Epithelial cell of esophagus (primary cell): Measurements from ENCODE around the gene NCEH1.
"Not testable (repeated sequence)": the region's sequence is repeated elsewhere in the genome, so short reads cannot be mapped to it uniquely, and the experiment has no call there.

ENCODE experiments used
- DNase-seq: peaks from one replicate; pipeline ENCODE4 v3.0.0; 2010; ENCODE audit warnings: low read depth
- H3K4me3 ChIP-seq: 2 replicates; pipeline ENCODE4 v1.5.1; 2011; ENCODE audit warnings: mild to moderate bottlenecking, low read length, control low read depth
- CTCF ChIP-seq: IDR thresholded peaks from 2 replicates; pipeline ENCODE4 v1.5.1; 2011; ENCODE audit warnings: low read depth, mild to moderate bottlenecking, low read length, control low read depth, inconsistent platforms; ENCODE audit not compliant: insufficient read depth; ENCODE audit errors: missing control alignments

The NCEH1 gene

GRCh38 chr3:172749230-172749965, 38.5 kb upstream of the NCEH1 start:
- H3K4me3 ChIP-seq: peak overlapping the region; percentile 39
- DNase-seq: peak; percentile 92
- no peak for TF ChIP-seq CTCF

DNA sequence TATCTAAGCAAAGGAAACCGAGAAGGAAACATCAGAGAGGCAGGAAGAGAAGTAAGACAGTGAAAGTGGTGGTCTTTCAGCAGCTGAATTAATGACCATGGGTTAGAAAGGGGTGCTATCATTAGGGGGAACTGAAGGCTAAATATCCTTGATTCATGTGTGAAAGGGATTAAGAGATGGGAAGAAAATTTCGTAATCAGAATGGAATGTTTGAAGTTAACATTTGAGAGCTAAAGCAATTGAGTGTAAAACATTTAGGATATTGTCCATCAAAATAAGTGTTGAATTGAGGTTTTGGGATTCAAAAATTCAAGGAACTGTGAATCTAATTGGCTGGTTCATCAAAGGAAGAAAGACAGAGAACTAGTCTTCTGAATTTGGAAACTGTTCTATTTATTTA, 35.6 kb upstream of the NCEH1 start:
- no peak for TF ChIP-seq CTCF
- no peak overlapping the region for H3K4me3 ChIP-seq
- no peak for DNase-seq

DNA sequence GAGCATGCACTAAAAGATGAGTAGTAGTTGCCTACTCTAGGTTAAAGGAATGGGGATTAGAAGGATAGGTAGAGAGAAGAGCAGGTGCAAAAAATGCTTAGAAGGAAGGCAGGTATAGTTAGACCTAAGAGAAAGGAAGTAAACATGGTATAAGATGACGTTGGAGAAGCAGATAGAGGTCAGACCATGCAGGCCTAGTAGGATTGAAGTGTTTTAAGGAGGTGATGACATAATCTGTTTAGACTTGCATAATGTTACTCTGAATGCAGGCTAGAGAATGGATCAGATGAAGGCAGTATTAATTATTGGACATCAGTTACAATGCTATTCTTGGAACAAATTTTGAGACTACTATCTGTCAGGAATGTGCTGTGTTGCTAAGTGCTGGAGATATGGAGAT, 28.6 kb upstream of the NCEH1 start:
- H3K4me3 ChIP-seq: no peak overlapping the region
- no peak for DNase-seq
- no peak for TF ChIP-seq CTCF

DNA sequence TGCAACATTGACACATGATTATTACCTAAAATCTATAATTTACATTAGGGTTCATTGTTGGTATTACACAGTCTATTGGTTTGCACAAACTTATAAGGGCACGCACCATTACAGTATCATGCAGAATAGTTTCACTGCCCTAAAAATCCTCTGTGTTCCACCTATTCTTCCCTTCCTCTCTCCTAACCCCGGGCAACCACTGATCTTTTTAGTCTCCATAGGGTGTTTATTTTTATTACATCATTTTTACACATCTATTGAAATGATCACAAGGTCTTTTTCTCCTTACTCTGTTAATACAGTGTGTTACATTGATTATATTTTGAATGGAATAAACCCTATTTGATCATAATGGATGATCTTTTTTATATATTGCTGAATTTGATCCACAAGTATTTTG, 24.1 kb upstream of the NCEH1 start:
- DNase-seq: no peak
- no peak for TF ChIP-seq CTCF
- H3K4me3 ChIP-seq: no peak overlapping the region

GRCh38 chr3:172726380-172726779, 15.5 kb upstream of the NCEH1 start:
- no peak for TF ChIP-seq CTCF
- DNase-seq: peak; percentile 25

DNA sequence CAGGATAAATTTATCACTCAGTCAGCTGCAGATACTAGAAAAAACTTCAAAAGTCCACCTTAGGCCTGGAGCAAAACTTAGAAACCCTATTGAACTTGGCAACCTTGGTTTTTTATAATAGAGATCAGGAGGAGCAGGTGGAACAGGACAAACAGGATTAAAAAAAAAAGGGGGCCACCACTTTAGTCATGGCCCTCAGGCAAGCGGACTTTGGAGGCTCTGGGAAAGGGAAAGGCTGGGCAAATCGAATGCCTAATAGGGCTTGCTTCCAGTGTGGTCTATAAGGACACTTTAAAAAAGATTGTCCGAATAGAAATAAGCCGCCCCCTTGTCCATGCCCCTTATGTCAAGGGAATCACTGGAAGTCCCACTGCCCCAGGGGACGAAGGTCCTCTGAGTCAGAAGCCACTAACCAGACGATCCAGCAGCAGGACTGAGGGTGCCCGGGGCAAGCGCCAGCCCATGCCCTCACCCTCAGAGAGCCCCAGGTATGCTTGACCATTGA, 11.7 kb upstream of the NCEH1 start:
- not testable (repeated sequence) for H3K4me3 ChIP-seq
- peak; percentile 29 for DNase-seq

More at GRCh38 chr3:172726380-172726779, 15.5 kb upstream of the NCEH1 start:
- H3K4me3 ChIP-seq: no peak overlapping the region

DNA sequence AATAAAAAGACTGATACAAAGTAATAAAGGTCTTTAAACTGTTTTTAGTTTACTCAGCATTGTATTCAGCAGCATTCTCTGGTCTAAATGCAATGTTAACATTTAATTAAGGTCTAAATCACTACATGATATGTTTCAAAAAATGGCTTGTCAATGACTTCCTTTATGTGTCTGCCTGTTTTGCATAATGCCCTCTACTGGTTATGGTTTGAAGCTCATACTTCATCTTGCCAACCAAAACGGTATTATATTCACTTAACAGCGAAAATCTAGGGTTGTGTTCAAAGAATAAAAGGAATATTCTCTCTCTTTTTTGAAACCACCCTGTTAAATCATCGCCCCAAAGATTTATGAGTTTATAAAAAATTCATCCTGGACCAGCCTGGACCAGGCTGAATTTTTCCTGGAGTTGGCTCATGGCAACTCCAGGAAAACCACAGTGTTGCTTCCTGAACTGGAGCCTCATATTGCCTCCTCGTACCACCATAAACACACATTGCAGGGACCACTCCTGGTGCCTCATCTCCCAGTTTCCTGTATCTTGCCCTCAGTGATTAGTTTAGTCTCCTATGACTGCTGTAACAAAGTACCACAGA, 6.7 kb upstream of the NCEH1 start:
- TF ChIP-seq CTCF: peak; percentile 21
- DNase-seq: no peak
- H3K4me3 ChIP-seq: no peak overlapping the region
